Uterus (tissue), 2 donors: ENCODE data around the gene NPFF.

Experiments used
- POLR2A ChIP-seq, 2 donors: fragments of 450-650 bp; IDR thresholded peaks; one replicate each; pipeline ENCODE4 v1.6.1; 2016; ENCODE audit warnings: antibody characterized with exemption in 2 of 2, mild to moderate bottlenecking in 1 of 2, moderate library complexity in 1 of 2
- TF ChIP-seq, protein P1 (sequence below), 4 experiments: fragments of 200-600 bp in 2 of 4; fragments of 450-650 bp in 2 of 4; sonication (generic) in 2 of 4; IDR thresholded peaks; one replicate each; pipeline ENCODE4 v1.5.1; 2016 to 2019; ENCODE audit warnings: antibody characterized with exemption in 4 of 4, mild to moderate bottlenecking in 2 of 4, moderate library complexity in 1 of 4

DNA sequence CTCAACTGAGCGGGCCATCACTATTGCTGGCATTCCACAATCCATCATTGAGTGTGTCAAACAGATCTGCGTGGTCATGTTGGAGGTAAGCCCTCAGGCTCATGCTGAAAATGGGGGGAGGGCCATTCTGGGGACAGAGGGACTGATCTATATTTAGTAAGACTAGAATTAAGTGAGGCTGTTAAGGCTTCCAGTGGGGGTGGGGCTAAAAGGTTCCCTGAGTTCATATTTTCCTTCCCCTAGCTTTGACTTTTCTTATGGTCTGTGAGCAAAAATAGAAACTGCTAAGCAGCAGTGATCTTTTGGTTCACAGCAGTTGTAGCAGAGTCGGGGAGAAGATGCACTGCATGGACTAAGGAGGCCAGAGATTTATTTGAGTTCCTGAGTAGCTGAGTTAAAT is 46.2 kb downstream of the NPFF start:
- TF ChIP-seq, protein P1, sequence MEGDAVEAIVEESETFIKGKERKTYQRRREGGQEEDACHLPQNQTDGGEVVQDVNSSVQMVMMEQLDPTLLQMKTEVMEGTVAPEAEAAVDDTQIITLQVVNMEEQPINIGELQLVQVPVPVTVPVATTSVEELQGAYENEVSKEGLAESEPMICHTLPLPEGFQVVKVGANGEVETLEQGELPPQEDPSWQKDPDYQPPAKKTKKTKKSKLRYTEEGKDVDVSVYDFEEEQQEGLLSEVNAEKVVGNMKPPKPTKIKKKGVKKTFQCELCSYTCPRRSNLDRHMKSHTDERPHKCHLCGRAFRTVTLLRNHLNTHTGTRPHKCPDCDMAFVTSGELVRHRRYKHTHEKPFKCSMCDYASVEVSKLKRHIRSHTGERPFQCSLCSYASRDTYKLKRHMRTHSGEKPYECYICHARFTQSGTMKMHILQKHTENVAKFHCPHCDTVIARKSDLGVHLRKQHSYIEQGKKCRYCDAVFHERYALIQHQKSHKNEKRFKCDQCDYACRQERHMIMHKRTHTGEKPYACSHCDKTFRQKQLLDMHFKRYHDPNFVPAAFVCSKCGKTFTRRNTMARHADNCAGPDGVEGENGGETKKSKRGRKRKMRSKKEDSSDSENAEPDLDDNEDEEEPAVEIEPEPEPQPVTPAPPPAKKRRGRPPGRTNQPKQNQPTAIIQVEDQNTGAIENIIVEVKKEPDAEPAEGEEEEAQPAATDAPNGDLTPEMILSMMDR (IDR thresholded peaks at IDR 0.05) = no peak
- TF ChIP-seq POLR2A (IDR thresholded peaks at IDR 0.05) = no peak
